Superior temporal gyrus (tissue), 1 donor: Measurements from ENCODE around the gene CHST4.
"Not testable (repeated sequence)": the region's sequence is repeated elsewhere in the genome, so short reads cannot be mapped to it uniquely, and the experiment has no call there.

Experiments used
- DNase-seq: peaks from one replicate; pipeline ENCODE4 v3.0.0-alpha.2; 2016; ENCODE audit errors: extremely low spot score

CHST4 gene

DNA sequence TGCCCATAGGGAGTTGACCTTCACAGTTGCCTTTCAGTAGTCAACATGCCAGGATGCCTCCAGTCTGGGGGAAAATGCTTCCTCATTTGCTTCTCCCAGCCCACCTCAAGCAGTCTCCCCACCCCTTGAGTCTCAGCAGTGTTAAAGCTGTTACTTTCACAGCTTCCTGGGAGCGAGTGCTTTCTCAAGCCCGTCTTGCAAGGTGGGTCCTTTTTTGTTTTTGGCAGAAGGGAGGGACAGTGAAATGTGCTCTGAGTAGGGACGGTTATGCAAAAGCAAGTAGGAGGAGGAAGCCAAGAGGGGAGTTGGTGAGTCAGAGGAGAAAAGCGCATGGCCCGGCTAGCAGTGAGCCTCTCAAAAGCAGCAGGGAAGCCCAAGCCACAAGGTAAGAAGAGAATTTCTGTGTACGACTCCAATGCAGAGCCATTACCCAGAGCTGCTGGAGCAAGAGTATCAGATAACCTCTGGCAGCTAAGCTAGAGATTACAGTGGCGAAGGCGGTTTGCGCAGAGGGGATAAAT is at the start of gene CHST4:
Gene CHST4 (plus strand): TSS at position 316 of the 521 bp plus-strand sequence. CDS start 10,252 bp downstream, outside the sequence.
- DNase-seq = no peak

DNA sequence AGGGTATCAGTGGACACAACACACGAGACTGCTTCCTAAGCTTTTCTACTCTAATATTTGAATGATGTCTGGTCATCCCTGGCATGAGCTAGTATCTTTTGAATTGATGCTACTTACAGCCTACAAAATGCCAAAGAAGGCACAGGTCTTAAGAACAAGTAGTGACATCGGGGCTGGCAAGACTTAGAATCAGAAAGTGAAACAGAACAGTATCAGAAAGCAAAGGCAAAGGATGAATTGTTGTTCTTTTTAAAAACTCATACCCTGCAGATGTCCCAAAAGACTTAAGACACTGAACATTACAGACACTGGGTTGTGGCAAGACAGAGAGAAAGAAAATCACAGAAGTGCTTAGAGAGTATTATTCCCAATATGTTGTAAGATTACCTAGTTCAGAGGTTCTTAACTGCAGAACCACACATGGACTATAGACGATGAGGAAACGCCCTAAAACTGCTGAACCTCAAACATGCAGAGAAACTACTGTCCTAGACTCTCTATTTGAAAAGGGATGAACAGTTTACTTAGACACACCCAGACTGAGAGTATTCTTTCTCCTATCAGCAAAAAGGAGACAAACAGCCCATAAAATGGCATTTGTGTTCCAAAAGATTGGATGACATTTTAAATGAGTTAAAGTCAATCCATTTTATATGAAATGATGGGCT is 49.6 kb upstream of the CHST4 start:
- no peak for DNase-seq

GRCh38 chr16:71479420-71479819 is 46.8 kb upstream of the CHST4 start:
- peak; percentile 42 for DNase-seq

GRCh38 chr16:71480956-71481355 is 45.3 kb upstream of the CHST4 start:
- no peak for DNase-seq

GRCh38 chr16:71482569-71482968 is 43.7 kb upstream of the CHST4 start:
- no peak for DNase-seq

- DNase-seq = peak; percentile 99
Measured at GRCh38 chr16:71484006-71484893, 42.0 kb upstream of the CHST4 start.

DNA sequence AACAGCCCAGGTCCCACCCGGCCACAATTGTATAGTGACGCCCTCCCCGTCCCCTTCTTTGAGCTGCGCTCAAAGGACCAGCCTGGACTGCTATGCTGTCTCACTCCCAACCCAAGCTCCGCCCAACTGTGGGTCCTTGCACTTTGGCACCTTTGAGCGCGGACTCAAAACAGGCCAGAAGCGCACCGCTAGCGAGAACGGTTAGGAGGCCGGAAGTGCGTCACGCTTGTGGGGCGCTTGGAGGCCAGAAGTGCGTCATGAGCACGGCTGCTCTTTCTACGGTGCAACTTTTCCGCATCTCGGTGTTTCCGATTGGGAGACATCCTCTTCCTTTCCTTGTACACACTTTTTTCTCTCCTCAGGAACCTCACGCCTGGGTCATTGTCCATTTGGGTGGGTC is 37.1 kb upstream of the CHST4 start, which contains the start of gene ZNF19:
Gene ZNF19 (minus strand): TSS at position 203 of the 400 bp plus-strand sequence. CDS start 7,210 bp downstream, outside the sequence.
- DNase-seq = no peak

DNA sequence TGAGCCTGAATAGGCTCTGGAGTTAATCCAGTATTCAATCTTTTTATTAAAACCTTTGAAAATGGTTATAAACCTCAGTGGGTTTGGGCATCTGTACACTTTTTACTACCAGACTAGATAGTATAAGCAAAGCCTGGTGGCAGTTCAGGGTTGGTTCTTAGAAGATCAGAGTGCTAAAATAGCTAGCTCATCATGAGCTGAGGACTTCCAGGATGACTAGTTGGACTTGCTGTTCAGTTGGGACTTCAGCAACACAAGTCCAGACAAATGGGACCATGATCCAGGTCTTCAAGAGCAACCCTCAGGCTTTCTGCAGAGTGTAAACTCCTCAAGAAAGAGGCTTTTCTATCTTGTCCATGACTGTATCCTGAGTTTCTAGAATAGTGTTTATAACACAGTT is 35.9 kb upstream of the CHST4 start:
- no peak for DNase-seq

DNA sequence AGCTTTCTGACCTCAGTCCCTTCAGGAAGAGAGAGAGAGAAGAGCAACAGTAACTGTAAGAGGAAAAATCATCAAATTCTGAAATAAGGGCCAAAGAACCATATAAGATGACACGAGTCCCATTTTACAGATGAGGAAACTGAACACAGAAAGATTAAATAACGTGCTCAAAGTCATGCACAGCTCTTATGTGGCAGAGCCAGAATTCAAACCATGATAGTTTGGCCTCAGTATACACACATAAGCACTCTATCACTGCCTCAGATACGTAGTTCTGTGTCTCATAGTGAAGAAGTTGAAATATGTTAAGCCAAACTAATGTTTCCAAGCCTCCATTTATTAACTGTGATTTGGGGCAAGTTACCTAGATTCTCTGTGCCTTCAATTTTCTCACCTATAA is 35.2 kb upstream of the CHST4 start:
- no peak for DNase-seq

DNA sequence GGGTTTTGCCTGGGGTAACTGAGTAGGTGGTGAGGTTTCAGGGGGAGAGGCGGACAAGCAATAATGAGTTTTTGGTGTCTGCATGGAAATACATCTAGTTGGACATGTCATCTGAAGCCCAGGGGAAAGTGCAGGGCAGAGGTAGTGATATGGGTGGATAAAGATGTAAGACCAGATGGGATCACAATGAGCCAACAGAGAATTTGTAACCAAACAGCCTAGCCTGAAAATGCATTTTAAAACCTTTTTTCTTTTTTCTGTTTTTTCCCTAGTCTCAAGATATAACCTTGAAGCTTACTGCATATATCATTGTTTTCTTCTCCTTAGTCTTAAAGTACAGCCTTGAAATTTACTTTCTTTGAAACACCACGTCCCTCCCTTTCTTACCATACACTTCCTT is 33.4 kb upstream of the CHST4 start:
- no peak for DNase-seq

DNA sequence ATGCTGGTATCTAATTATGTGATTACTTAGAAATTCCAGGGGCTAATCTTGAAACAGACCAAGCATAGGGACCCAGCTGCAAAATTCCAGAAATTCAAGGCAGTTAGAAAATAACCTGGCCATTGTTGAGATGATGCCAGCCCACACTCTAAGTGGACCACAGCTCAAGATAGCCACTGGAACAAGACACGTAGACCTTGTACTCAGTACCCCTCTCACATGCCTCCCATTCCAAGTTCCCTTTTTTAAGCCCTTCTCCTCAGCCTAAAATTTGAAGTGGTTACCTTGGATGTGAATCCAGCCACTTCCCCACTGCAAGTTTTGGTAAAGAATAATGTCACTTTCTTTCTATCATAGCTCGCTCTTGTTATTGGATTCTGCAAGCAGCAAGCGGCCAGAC is 33.0 kb upstream of the CHST4 start:
- DNase-seq = no peak

- no peak for DNase-seq
Measured at GRCh38 chr16:71498031-71498430, 28.2 kb upstream of the CHST4 start.

DNA sequence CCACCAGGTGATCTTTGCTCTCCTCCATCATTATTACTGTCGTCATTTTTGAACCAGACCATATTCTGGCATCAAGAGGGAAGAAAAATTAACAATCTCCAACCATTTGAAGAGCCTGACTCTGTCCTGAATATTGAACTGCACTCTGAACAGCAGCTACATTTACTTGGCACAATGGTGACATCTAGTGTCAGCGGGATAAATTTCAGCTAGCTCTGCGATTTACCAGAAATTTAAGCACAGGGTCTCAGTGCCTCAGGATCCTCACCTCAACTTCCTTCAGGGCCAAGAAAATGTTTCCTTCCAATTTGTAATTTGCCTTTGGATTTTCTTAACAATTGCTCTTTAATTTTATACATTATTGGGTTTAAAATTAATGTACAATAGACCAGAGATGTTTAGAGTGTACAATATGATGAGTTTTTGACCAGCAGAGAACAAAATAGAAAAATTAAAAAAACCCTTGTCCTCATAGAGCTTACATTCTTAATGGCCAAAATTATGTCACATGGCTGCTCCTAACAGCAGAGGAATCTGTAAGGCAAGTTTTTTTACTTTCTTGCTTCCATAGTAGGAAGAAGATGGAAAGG is 26.4 kb upstream of the CHST4 start:
- DNase-seq = peak; percentile 82

DNA sequence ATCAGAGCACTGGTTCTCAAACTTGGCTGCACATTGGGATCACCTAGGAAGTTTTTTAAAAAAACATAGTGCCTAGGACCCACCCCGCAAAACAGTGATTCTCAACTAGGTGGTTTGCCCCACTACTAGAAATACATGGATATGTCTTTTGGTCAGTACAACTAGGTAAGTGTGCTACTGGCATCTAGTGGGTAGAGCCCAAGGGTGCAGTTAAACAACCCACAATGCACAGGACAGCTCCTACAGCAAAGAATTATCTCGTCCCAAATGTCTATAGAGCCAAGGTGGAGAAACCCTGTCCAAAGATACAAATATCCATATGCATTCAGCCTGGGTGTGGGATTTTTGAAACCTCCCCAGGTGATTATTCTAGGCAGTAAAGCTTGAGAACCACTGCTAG is 25.3 kb upstream of the CHST4 start:
- DNase-seq = no peak

- DNase-seq = no peak
Measured at GRCh38 chr16:71501547-71501946, 24.7 kb upstream of the CHST4 start.

DNA sequence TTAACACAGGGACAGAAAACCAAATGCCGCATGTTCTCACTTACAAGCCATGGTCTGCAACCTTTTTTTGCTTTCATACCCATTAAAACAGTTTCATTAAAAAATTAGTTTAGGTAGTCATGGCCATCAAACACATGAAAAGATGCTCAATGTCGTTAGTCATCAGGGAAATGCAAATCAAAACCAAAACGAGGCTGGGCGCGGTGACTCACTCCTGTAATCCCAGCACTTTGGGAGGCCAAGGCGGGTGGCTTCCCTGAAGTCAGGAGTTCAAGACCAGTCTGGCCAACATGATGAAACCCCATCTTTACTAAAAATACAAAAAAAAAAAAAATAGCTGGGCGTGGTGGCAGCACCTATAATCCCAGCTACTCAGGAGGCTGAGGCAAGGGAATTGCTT is 22.2 kb upstream of the CHST4 start:
- not testable (repeated sequence) for DNase-seq

GRCh38 chr16:71504901-71505300 is 21.3 kb upstream of the CHST4 start:
- no peak for DNase-seq

DNA sequence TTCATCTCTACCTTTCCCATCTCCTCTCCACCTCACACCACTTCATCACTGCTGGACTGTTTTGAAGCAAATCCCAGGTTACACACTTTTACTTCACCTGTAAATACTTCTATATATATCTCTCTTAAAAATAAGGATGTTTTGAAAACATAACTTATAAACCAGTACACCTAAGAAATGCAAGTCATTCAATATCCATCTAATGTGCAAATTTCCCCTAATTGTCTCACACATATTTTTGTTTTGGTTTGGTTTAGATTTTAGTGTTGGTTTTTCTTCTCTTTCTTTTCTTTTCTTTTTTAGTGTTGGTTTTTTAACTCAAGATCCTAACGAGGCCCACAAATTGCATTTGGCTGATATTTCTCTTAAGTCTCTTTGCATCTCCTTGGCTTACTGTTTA is 19.2 kb upstream of the CHST4 start:
- no peak for DNase-seq

DNA sequence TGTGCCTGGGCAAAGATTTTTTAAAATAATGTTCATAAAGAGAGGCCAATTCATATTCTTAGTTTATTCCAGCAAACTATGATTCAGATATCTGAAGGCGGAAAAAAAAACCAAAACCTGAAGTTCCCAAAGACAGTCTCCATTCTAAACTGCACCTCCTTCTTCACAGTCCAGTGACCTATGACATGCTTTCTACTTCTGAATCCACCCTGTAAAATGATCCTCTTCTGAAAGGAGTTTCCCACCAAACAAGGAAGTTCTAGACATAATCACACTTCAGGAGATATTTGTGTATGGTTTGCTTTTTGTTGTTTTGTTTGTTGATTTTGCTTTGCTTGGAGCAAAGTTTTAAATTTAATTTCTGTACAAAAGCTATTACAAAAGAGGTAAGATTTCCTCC is 12.9 kb upstream of the CHST4 start:
- DNase-seq = no peak

DNA sequence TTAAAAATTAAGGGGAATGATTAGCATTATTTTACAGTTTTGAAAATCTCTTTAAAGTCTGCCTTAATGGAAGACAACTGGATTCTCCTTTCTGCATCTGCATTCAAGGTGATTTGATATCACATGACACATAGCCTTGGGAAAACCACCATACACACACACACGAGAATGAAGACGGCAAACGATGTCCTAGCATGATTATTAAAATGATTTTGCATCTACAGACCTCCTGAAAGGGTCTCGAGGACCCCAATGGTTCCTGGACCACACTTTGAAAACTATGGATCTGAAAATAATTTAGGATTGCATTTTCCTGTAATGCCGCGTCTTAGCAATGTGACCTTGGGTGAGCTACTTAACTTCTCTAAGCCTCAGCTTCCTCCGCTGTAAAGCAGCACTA is 11.8 kb upstream of the CHST4 start:
- DNase-seq = no peak

GRCh38 chr16:71515026-71515425 is 11.2 kb upstream of the CHST4 start:
- DNase-seq = no peak

DNA sequence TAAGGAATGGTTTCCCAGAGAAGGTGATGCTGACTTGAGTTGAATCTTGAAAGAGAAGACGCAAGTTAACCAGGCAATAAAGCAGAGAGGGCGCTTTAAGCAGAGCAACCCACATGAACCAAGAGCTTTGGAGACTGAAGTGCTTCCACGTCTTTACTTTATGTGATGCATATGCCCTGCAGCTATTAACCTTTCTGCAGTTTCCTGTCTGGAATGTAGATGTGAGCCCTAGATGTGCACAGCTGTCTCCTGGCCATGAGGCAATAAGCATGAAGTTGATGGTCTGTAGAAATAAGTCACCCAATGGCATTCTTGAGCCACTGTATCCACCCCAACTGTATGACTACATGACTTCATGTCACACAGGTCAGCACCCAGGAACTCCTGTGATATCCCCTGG is 5.7 kb upstream of the CHST4 start:
- no peak for DNase-seq
